ENCODE measurements around the gene ROBO1.
"Not testable (repeated sequence)": the region's sequence is repeated elsewhere in the genome, so short reads cannot be mapped to it uniquely, and the experiment has no call there.

ROBO1 gene

GRCh38 chr3:78908236-78908635 is 859.6 kb downstream of the ROBO1 start:
- DNase-seq (ENCODE audit: low read depth) = no peak

DNA sequence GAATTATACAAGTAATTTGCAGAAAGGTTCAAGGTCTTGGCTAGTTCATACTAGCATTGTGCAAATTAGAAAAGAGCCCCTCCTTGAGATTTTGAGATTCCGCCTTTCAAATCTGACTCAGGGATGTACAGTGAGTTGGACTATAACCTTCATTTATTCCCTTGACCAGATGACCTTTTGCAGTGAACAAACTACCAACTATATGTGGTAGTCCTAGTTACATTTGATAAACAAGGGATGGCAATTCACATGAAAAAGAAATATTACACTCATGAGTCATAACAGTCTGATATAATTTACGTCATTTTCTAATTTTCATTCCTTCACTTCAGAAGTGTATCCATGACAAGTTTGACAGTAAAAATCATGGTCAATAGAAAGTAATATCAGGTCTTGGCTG is 860.4 kb downstream of the ROBO1 start:
- DNase-seq (ENCODE audit: low read depth) = no peak

GRCh38 chr3:78906930-78907329 is 860.9 kb downstream of the ROBO1 start:
- DNase-seq (ENCODE audit: low read depth) = no peak

DNA sequence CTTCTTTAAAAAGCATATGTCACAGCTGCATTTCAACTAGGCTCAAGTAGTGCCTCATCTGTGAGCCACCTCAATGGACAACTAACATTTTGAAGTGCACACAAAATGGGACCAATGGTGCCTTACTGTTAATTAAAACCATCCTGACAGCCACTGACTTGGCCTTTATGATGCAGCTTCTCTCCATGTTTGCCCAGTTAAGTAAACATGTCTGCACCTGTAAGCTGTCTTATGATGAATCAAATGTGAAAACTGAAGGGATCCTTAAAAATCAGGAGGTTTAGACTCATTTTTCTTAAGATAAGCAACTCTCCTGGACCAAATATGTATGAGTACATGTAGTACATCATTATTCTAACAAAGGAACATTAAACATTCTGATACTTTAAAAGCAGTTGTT is 861.6 kb downstream of the ROBO1 start:
- no peak for DNase-seq (ENCODE audit: low read depth)

- no peak for DNase-seq (ENCODE audit: low read depth)
Measured at GRCh38 chr3:78905700-78906099, 862.1 kb downstream of the ROBO1 start.

GRCh38 chr3:78901544-78901943 is 866.3 kb downstream of the ROBO1 start:
- no peak for DNase-seq (ENCODE audit: low read depth)

DNA sequence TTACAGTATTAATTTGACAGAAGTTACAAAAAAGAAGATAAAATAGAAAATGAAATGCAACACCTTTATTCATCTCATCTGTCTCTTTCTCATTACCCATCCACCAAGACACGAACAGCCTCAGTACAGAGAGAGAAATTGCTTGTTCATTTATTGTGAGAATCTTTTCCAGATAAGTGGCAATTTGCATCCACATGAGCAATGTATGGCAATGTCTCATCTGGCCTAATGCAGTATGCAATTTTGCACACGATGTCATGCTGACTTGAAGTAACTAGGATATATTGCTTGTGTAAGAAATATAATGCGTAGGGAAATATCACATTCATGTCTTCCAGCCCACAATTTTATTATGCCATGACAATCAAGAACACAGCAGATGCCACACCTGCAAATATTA is 866.9 kb downstream of the ROBO1 start:
- no peak for DNase-seq (ENCODE audit: low read depth)

DNA sequence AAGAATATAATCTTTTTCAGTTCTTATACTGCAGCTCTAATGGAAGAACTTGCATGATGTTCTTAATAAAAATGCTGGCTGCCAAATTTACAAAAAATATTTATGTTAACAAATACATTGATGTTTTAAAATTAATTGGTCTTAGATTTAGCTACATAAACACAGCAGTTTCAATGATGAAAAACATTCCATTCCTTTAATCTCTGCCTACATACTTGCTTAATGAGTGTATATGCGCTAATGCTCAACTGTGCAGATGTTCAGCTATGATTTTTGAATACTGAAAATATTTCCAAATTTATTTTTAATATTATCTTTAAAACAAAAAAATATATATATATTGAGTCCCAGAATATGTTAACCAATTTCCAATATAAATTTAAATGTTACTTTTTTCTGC is 867.4 kb downstream of the ROBO1 start:
- no peak for DNase-seq (ENCODE audit: low read depth)

- DNase-seq (ENCODE audit: low read depth) = no peak
Measured at GRCh38 chr3:78895528-78895927, 872.3 kb downstream of the ROBO1 start.

GRCh38 chr3:78894787-78895186 is 873.0 kb downstream of the ROBO1 start:
- no peak for DNase-seq (ENCODE audit: low read depth)

DNA sequence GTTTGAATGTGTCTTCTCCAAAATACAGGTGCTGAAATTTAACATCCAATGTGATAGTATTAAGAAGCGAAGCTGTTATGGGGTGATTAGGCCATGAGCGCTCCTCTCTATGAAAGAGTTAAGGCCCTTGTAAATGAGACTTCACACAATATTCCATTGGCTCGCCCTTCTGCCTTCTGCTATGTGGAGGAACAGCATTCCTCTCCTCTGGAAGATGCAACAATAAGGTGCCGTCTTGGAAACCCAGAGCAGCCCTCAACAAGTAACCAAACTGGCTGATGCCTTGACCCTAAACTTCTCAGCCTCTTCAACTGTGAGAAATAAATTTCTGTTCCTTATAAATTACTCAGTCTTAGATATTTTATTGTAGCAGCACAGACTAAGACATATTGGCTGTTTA is 874.6 kb downstream of the ROBO1 start:
- DNase-seq (ENCODE audit: low read depth) = no peak

- DNase-seq (ENCODE audit: low read depth) = no peak
Measured at GRCh38 chr3:78889348-78889747, 878.5 kb downstream of the ROBO1 start.

DNA sequence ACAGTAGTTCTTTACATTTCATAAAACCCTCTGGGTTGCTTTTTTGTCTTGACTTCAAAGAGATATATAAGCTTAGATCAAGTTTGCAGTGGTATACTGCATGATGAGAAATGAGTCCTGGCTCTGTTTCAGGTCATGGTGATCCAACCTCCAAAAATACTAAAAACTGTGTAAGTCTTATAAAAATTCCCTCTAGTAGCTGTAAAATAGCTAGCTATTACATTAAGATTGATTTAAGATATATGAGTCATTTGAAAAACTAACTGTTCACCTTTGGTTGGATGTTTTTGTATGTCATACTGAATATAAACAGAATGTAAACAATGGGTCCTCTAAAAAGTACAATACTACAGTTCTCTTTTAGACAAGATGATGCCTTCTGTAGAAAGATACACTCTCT is 879.2 kb downstream of the ROBO1 start:
- DNase-seq (ENCODE audit: low read depth) = no peak

GRCh38 chr3:78887547-78888011 is 880.2 kb downstream of the ROBO1 start:
- no peak for DNase-seq (ENCODE audit: low read depth)

- DNase-seq (ENCODE audit: low read depth) = no peak
Measured at GRCh38 chr3:78887029-78887428, 880.8 kb downstream of the ROBO1 start.

DNA sequence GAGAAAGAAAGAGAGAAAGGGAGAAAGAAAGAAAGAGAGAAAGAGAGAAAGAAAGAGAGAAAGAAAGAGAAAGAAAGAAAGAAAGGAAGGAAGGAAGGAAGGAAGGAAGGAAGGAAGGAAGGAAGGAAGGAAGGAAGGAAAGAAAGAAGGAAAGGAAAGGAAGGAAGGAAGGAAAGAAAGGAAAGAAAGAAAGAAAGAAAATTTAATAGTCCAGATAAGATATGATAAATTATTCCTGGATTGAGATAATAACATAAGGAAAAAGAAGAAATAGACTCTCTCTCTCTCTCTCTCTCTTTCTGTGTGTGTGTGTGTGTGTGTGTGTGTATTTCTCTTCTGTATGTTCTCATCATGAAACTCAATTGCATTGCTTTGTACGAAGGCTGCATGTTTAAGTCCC is 883.2 kb downstream of the ROBO1 start:
- not testable (repeated sequence) for DNase-seq (ENCODE audit: low read depth)

DNA sequence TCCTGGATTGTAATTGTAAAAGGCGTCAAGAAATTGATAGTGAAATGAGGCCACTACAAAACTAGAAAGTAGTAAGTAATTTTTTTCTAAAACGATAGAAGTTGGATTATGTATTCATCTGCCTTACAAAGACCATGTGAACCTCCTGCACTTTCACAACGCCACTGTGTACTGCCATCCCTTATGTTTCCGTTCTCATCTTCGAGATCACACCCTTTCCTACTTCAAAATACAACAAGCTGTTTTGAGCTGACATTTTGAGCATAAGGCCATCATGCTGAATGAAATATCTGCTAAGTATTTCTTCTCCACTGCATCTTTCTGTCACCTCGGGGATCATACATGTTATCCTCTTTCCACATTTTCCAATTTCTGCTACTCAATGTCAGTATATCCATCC is 885.5 kb downstream of the ROBO1 start:
- no peak for DNase-seq (ENCODE audit: low read depth)

DNA sequence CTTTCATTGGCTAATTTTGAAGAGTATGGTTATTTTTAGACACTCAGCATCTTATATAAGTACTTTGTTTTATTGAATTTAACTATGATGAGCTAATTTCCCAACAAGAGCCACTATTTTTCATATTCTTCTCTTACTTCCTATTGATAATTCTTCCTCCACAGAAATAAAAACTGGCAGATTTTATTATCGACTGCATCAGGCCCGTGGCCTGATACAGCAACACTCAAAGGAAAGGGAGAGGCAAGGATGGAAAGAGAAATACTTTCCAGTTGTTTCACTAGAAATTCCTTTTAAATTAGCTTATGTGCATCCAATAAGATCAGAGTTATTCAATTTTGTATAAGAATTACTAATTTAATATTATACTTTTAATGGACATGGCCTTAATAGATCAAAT is 886.3 kb downstream of the ROBO1 start:
- no peak for DNase-seq (ENCODE audit: low read depth)

GRCh38 chr3:78880603-78881461 is 887.0 kb downstream of the ROBO1 start:
- no peak for DNase-seq (ENCODE audit: low read depth)

- no peak for DNase-seq (ENCODE audit: low read depth)
Measured at GRCh38 chr3:78879295-78879860, 888.4 kb downstream of the ROBO1 start.

DNA sequence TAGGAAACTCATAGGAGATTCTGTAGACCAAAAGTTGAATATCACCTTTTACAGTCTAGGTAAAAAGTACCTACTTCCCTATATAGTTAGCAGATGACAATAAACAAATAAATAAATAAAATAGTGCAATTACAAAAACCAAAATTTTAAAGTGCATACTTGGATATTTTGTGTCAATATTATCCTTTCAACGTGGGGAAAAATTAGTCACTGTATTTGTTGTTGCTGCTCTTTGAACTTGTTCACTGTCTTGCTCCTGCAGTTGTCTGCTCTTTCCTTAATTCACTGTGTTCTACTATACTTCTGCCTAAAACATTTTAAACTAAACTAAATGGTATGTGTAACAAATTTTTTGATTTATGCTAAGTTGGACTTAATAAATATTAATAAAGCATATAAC is 889.0 kb downstream of the ROBO1 start:
- DNase-seq (ENCODE audit: low read depth) = no peak

DNA sequence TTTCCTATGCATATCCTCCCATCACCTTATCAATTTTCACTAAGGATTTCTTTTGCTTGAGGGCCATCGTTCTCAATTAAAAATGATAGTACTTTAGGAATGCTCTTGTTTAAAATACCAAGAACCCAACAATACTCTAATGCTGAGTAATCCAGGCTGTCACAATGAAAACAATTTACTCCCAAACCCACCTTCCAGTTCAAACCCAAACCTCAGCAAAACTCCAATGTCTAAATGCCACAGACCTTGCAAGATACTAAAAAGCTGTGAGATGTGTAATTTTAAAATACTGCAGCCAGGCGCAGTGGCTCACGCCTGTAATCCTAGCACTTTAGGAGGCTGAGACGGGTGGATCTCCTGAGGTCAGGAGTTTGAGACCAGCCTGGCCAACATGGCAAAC is 889.8 kb downstream of the ROBO1 start:
- no peak for DNase-seq (ENCODE audit: low read depth)

DNA sequence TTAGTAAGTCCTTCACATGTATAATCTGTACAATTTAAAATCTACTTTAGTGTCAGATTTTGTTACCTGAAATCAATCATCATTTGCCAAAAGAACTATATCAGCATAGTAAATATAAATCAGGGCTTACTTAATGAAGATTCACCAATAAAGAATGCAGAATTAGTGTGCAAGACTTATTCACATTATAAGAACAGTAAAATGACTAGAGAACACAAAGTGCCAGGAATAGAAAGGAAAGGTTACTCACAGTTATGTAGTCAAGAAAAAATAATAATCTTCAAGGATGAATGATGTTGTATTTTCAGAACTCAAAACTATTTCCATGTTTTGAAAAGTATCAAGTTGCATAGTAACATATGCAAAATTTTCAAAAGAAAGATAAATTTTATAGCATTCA is 891.9 kb downstream of the ROBO1 start:
- DNase-seq (ENCODE audit: low read depth) = no peak

GRCh38 chr3:78875436-78875835 is 892.4 kb downstream of the ROBO1 start:
- no peak for DNase-seq (ENCODE audit: low read depth)
